Measurements from ENCODE around the gene CRYL1.

DNA sequence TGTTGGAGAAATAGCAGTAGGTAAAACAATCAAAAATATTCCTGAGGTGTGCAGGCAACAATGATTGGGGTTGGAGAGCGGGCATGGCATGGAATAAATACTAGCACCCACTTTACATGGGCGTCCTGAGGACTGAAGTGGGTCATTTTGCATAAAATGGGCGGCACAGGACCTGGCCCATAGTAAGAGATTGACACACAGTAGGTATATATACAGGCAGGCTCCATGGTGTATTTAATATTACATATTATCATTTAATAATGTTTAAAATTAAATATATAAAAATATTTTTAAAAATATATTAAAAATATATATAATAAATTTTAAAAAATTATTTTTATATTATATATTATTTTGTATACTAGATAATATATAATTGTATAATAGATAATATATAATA, 48.3 kb downstream of the CRYL1 start:
- TF ChIP-seq, protein P1, sequence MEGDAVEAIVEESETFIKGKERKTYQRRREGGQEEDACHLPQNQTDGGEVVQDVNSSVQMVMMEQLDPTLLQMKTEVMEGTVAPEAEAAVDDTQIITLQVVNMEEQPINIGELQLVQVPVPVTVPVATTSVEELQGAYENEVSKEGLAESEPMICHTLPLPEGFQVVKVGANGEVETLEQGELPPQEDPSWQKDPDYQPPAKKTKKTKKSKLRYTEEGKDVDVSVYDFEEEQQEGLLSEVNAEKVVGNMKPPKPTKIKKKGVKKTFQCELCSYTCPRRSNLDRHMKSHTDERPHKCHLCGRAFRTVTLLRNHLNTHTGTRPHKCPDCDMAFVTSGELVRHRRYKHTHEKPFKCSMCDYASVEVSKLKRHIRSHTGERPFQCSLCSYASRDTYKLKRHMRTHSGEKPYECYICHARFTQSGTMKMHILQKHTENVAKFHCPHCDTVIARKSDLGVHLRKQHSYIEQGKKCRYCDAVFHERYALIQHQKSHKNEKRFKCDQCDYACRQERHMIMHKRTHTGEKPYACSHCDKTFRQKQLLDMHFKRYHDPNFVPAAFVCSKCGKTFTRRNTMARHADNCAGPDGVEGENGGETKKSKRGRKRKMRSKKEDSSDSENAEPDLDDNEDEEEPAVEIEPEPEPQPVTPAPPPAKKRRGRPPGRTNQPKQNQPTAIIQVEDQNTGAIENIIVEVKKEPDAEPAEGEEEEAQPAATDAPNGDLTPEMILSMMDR (IDR thresholded peaks at IDR 0.05), result no peak
- TF ChIP-seq POLR2A (IDR thresholded peaks at IDR 0.05) (no peak), EP300 (IDR thresholded peaks at IDR 0.05) (no peak), POLR2AphosphoS5 (IDR thresholded peaks at IDR 0.05) (no peak)
